HCT116 (cell line): Measurements from ENCODE around the gene DAAM1.

Experiments used
- CBX3 ChIP-seq: IDR thresholded peaks from 2 replicates; pipeline ENCODE4 v1.6.1; 2012; ENCODE audit warnings: low read depth
- CEBPB ChIP-seq: IDR thresholded peaks from 2 replicates; pipeline ENCODE4 v1.6.1; 2012; ENCODE audit warnings: low read depth
- CTCF ChIP-seq, 3 experiments: fragments of 200-600 bp in 1 of 3; sonication (generic) in 1 of 3; IDR thresholded peaks in 2 of 3; conservative IDR thresholded peaks in 1 of 3; 2 replicates each; pipeline ENCODE4 v1.5.1; 2012 to 2017; ENCODE audit warnings: low read depth in 2 of 3, low read length in 2 of 3, antibody characterized with exemption in 1 of 3, borderline replicate concordance in 1 of 3, control low read depth in 1 of 3, mild to moderate bottlenecking in 1 of 3, mixed read lengths in 1 of 3, mixed run types in 1 of 3, moderate library complexity in 1 of 3; ENCODE audit not compliant: insufficient read depth in 1 of 3
- EZH2 ChIP-seq: fragments of 200-600 bp; sonication (generic); IDR thresholded peaks from 2 replicates; pipeline ENCODE4 v1.6.1; 2017; ENCODE audit warnings: antibody characterized with exemption, mixed run types
- EZH2phosphoT487 ChIP-seq: fragments of 200-600 bp; IDR thresholded peaks from 2 replicates; pipeline ENCODE4 v1.6.1; 2018; ENCODE audit warnings: antibody characterized with exemption, borderline replicate concordance
- JUND ChIP-seq: IDR thresholded peaks from 2 replicates; pipeline ENCODE4 v1.6.1; 2012
- MAX ChIP-seq: IDR thresholded peaks from 2 replicates; pipeline ENCODE4 v1.6.1; 2012
- POLR2A ChIP-seq: IDR thresholded peaks from 2 replicates; pipeline ENCODE4 v1.7.0; 2011; ENCODE audit warnings: borderline replicate concordance; ENCODE audit not compliant: insufficient read depth, insufficient read length; ENCODE audit errors: extremely low read depth
- POLR2AphosphoS5 ChIP-seq: IDR thresholded peaks from 2 replicates; pipeline ENCODE4 v1.6.1; 2011; ENCODE audit warnings: mild to moderate bottlenecking, low read depth, low read length, moderate library complexity
- REST ChIP-seq: IDR thresholded peaks from 2 replicates; pipeline ENCODE4 v1.6.1; 2012; ENCODE audit warnings: low read depth
- SP1 ChIP-seq: IDR thresholded peaks from 2 replicates; pipeline ENCODE4 v1.6.1; 2012; ENCODE audit warnings: low read depth
- YY1 ChIP-seq: IDR thresholded peaks from 2 replicates; pipeline ENCODE4 v1.6.1; 2011; ENCODE audit warnings: low read length, low read depth, moderate library complexity, mild to moderate bottlenecking; ENCODE audit not compliant: insufficient replicate concordance; ENCODE audit errors: extremely low read depth

GRCh38 chr14:59347915-59348314 lies 159.4 kb downstream of the DAAM1 start:
- TF ChIP-seq CEBPB (no peak), CTCF (IDR thresholded peaks at IDR 0.05 in 2 of 3, conservative IDR thresholded peaks at IDR 0.05 in 1 of 3; ENCODE audit: borderline replicate concordance in 1 of 3, insufficient read depth in 1 of 3, low read depth in 2 of 3, low read length in 2 of 3) (no peak), JUND (no peak), POLR2AphosphoS5 (no peak), POLR2A (no peak), REST (no peak), CBX3 (no peak), EZH2 (no peak), YY1 (no peak), SP1 (no peak), EZH2phosphoT487 (no peak), MAX (no peak)
